GM06990 (cell line): ENCODE data around the gene BBX.
"Not testable (repeated sequence)": the region's sequence is repeated elsewhere in the genome, so short reads cannot be mapped to it uniquely, and the experiment has no call there.

ENCODE experiments used
- DNase-seq: peaks from one replicate; pipeline ENCODE4 v3.0.0-alpha.2; 2011; ENCODE audit not compliant: insufficient read length; ENCODE audit errors: extremely low read depth
- H3K27me3 ChIP-seq: replicated peaks from 2 replicates; pipeline ENCODE4 v1.6.0; 2011; ENCODE audit warnings: low read length; ENCODE audit not compliant: control insufficient read depth, insufficient read depth
- H3K36me3 ChIP-seq: 2 replicates; pipeline ENCODE4 v1.5.1; 2011; ENCODE audit warnings: low read length; ENCODE audit not compliant: control insufficient read depth, insufficient read depth
- H3K4me3 ChIP-seq: replicated peaks from 2 replicates; pipeline ENCODE4 v1.5.1; 2011; ENCODE audit warnings: low read depth, mild to moderate bottlenecking, control low read depth, low read length
- TF ChIP-seq, protein P1 (sequence below): IDR thresholded peaks from 2 replicates; pipeline ENCODE4 v1.5.1; 2011; ENCODE audit warnings: low read length, control low read depth, mild to moderate bottlenecking, inconsistent platforms; ENCODE audit not compliant: insufficient read depth, poor library complexity, severe bottlenecking

The BBX gene

DNA sequence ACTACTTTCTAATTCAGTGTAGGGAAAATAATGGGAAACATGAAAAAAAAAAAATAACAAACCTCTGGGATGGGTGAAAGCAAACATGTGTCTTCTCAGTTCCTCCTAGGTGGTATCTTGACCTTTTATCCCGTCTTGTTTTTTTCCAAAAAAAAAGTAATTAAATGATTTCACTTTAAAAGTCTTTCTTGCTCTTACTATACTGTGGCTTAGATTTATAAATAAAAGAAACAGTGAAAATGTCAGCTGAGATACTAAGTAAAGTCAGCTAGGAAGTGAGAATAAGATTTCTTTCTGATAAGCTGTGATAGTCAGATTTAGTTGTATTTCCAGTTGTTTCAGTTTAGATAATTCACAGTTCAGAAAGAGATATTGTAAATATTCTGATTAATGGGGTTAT is 37.4 kb downstream of the BBX start:
- H3K4me3 ChIP-seq: no peak overlapping the region
- TF ChIP-seq, protein P1, sequence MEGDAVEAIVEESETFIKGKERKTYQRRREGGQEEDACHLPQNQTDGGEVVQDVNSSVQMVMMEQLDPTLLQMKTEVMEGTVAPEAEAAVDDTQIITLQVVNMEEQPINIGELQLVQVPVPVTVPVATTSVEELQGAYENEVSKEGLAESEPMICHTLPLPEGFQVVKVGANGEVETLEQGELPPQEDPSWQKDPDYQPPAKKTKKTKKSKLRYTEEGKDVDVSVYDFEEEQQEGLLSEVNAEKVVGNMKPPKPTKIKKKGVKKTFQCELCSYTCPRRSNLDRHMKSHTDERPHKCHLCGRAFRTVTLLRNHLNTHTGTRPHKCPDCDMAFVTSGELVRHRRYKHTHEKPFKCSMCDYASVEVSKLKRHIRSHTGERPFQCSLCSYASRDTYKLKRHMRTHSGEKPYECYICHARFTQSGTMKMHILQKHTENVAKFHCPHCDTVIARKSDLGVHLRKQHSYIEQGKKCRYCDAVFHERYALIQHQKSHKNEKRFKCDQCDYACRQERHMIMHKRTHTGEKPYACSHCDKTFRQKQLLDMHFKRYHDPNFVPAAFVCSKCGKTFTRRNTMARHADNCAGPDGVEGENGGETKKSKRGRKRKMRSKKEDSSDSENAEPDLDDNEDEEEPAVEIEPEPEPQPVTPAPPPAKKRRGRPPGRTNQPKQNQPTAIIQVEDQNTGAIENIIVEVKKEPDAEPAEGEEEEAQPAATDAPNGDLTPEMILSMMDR: no peak
- H3K36me3 ChIP-seq: no peaks in the 10 kb centered on the region
- DNase-seq: no peak
- H3K27me3 ChIP-seq: no peaks in the 10 kb centered on the region

DNA sequence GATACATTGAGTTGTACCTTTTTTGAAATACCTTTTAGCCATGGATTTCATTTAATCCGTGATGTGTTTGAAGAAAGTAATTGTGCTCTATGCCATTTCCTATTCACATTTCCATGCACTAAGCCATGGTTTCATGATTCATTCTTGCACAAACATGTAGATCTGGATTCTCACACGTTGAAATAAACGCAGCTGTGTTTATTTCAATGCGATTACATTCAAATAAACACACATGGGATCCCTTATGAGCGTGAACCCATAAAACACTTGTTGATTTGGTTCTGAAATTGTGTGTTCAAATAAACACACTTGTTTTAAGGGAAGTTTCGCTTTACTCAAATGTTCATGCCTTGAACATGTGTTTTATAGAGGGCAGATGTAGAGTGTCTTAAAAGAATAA is 39.2 kb downstream of the BBX start:
- H3K4me3 ChIP-seq: no peak overlapping the region

DNA sequence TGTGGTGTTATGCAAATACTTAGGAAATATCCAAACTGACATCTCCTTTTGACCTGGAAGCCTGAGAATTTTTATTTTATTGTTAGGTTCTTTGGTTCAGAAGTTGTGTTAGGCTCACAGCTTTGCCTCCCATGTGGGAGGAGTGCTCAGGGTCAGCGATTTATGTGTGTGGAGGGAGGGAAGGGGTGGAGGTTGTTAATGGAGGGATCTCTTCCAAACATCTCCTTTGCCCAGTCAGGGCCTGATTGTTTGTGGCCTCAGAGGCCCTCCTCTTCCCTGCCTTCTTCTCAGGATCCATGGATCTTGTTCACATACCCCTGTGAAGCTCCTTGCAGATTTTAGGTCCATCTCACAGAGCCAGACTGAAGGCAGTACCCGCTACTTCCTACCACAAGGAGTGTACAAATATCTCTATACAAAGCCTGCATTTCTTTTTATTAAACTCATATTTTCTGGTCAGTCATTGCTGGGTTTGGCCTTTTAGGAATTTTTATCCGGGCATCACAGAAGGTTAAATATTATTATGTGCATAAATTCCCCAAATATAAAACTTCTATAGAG is 40.3 kb downstream of the BBX start:
- Histone ChIP-seq H3K4me3 (no peak overlapping the region), H3K36me3 (no peaks in the 10 kb centered on the region), H3K27me3 (no peaks in the 10 kb centered on the region)
- TF ChIP-seq, protein P1: no peak
- no peak for DNase-seq

More for the DNA sequence above, 39.2 kb downstream of the BBX start:
- TF ChIP-seq, protein P1: no peak
- no peaks in the 10 kb centered on the region for H3K27me3 ChIP-seq
- no peak for DNase-seq
- no peaks in the 10 kb centered on the region for H3K36me3 ChIP-seq

DNA sequence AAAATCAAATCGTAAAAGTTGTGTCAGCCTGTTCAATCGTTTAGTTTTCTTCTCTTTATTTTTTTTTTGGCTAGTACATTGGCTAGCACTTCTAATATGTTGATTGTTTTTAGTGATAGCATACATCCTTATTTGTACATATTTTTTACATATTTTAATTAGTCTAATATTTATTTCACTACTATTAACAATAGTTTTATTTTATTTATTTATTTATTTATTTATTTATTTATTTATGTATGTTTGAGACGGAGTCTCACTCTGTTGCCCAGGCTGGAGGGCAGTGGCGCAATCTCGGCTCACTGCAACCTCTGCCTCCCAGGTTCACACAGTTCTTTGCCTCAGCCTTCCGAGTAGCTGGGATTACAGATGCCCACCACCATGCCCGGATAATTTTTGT is 42.5 kb downstream of the BBX start:
- DNase-seq, H3K27me3 ChIP-seq, H3K36me3 ChIP-seq, H3K4me3 ChIP-seq: not testable (repeated sequence)

DNA sequence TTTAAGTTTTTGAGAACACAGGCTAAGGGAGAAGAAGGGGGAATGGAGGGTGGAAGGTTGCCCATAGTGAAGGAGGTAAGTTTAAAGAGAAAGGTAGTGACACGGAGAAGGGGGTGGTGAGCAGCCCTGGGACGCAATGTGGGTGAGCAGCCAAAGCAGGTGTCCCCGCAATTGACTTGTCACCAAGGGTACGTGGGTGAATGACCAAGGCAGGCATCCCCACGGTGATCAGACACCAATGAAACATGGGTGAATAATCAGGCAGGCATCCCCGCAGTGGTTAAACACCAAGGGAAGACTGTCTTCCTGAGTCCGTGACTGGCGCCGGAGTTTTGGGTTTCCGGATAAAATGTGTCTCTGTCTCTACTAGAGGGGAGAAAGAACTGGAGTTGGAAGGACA is 48.3 kb downstream of the BBX start:
- H3K27me3 ChIP-seq, DNase-seq, H3K4me3 ChIP-seq, H3K36me3 ChIP-seq: not testable (repeated sequence)

DNA sequence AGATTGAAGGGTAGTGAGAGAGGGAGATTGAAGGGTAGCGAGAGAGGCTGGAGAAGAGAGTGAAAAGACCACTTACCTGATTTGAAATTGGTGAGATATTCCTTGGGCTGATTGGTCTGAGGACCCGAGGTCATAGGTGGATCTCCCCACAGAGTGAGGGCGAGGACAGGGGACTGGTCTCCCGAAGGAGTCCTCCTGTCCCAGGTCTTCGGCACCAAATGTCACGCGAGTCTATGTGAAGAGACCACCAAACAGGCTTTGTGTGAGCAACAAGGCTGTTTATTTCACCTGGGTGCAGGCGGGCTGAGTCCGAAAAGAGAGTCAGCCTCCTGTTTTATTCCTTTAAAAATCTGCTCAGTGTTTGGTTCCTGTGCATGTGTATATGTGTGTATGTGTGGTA is 48.7 kb downstream of the BBX start:
- H3K4me3 ChIP-seq, H3K36me3 ChIP-seq, DNase-seq, H3K27me3 ChIP-seq: not testable (repeated sequence)

DNA sequence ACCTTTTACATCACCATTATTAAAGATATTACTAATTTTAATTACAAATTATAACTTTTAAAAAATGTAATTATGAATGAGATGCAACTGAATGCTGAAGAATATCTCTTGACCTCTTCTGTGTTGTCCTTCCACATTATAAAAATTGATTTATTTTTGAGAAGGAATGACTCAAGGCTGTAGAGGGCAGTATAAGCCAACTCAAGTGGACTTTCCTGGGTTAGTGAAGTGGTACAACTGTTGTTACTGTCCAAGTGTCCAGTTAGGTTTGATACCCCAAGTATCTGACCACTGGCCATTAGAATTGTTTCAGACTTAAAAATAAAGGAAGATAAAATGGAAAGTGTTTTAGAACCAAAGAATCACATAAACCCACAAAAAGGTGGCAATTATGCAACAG is 51.9 kb downstream of the BBX start:
- Histone ChIP-seq H3K4me3 (no peak overlapping the region), H3K27me3 (no peaks in the 10 kb centered on the region), H3K36me3 (no peaks in the 10 kb centered on the region)
- DNase-seq: no peak
- TF ChIP-seq, protein P1: peak; percentile 60
